Neural crest cell (in vitro differentiated cells): ENCODE data around the gene INPP5F. TPM values are rescaled to one million over a fixed set of nuclear protein-coding genes. Genes with fewer than 3 reads are reported as not detected.
"Not testable (repeated sequence)": the region's sequence is repeated elsewhere in the genome, so short reads cannot be mapped to it uniquely, and the experiment has no call there.

Experiments
- DNase-seq: peaks from one replicate; pipeline ENCODE4 v3.0.0; 2021; ENCODE audit warnings: low read depth, mixed read lengths, low spot score
- H3K27ac Mint-ChIP-seq: one replicate; pipeline ENCODE4 v1.8.0; 2021; ENCODE audit warnings: mild to moderate bottlenecking, mixed read lengths; ENCODE audit not compliant: unreplicated experiment
- H3K27me3 Mint-ChIP-seq: 2 replicates; pipeline ENCODE4 v1.8.0; 2021; ENCODE audit warnings: low read depth, mild to moderate bottlenecking, mixed read lengths
- H3K36me3 Mint-ChIP-seq: 2 replicates; pipeline ENCODE4 v1.8.0; 2021; ENCODE audit warnings: low read depth, mild to moderate bottlenecking, mixed read lengths
- H3K4me1 Mint-ChIP-seq: 2 replicates; pipeline ENCODE4 v1.8.0; 2021; ENCODE audit warnings: mixed read lengths
- H3K4me3 Mint-ChIP-seq: one replicate; pipeline ENCODE4 v1.8.0; 2021; ENCODE audit warnings: mild to moderate bottlenecking, mixed read lengths
- H3K9me3 Mint-ChIP-seq: 2 replicates; pipeline ENCODE4 v1.8.0; 2021; ENCODE audit warnings: mixed read lengths
- total RNA-seq: library from RNA; stranded (reverse); gene quantifications from 2 replicates; pipeline ENCODE4 v1.2.1, GENCODE V29; 2021
- TF ChIP-seq, protein P1 (sequence below): fragments of 200-600 bp; sonication (generic); conservative IDR thresholded peaks from 2 replicates; pipeline ENCODE4 v1.5.0; 2021; ENCODE audit warnings: antibody characterized with exemption, mild to moderate bottlenecking

INPP5F gene
- total RNA-seq, 1 donor from 2014 or later = 95.4 TPM

DNA sequence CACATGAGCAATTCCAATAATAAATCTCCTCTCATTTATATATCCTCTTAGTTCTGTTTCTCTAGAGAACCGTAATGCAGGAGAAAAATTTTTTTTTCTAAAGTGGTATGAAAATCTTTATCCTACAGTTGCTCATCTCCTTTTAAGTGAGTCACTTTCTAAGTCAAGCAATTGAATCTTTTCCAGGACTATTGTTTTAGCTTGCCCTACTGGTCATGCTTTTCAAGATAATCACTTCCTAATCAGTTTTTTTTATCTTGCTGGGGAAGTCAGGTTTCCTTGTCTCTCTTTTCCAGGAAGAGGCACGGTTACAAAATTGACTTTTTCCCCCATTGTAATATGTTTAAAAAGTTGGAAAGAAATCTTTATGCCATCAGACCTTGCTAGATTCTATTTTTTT, 44.0 kb downstream of the INPP5F start:
- Mint-ChIP-seq H3K27me3 (no peaks in the 10 kb centered on the region), H3K4me1 (no peaks in the 10 kb centered on the region), H3K4me3 (no peak overlapping the region), H3K27ac (no peak overlapping the region), H3K9me3 (no peaks in the 10 kb centered on the region), H3K36me3 (peaks cover 9% of the 10 kb centered on the region)
- no peak for DNase-seq
- TF ChIP-seq, protein P1, sequence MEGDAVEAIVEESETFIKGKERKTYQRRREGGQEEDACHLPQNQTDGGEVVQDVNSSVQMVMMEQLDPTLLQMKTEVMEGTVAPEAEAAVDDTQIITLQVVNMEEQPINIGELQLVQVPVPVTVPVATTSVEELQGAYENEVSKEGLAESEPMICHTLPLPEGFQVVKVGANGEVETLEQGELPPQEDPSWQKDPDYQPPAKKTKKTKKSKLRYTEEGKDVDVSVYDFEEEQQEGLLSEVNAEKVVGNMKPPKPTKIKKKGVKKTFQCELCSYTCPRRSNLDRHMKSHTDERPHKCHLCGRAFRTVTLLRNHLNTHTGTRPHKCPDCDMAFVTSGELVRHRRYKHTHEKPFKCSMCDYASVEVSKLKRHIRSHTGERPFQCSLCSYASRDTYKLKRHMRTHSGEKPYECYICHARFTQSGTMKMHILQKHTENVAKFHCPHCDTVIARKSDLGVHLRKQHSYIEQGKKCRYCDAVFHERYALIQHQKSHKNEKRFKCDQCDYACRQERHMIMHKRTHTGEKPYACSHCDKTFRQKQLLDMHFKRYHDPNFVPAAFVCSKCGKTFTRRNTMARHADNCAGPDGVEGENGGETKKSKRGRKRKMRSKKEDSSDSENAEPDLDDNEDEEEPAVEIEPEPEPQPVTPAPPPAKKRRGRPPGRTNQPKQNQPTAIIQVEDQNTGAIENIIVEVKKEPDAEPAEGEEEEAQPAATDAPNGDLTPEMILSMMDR = no peak

DNA sequence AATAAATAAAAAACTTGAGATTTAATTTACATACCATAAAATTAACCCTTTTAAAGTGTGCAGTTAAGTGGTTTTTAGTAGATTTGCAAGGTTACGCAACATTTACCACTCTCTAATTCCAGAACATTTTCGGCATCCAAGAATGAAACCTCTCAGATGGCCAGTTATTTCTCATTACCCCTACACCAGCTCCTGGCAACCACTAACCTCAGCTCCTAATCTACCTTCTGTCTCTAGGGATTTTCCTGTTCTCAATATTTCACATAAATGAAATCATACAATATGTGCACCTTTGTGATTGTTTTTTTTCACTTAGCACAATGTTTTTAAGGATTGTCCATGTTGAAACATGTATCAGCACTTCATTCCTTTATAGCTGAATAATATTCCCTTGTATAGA, 45.1 kb downstream of the INPP5F start:
- Mint-ChIP-seq H3K27me3 (no peaks in the 10 kb centered on the region), H3K4me3 (no peak overlapping the region), H3K4me1 (no peaks in the 10 kb centered on the region), H3K36me3 (peaks cover 9% of the 10 kb centered on the region), H3K27ac (no peak overlapping the region), H3K9me3 (no peaks in the 10 kb centered on the region)
- TF ChIP-seq, protein P1 = no peak
- no peak for DNase-seq

DNA sequence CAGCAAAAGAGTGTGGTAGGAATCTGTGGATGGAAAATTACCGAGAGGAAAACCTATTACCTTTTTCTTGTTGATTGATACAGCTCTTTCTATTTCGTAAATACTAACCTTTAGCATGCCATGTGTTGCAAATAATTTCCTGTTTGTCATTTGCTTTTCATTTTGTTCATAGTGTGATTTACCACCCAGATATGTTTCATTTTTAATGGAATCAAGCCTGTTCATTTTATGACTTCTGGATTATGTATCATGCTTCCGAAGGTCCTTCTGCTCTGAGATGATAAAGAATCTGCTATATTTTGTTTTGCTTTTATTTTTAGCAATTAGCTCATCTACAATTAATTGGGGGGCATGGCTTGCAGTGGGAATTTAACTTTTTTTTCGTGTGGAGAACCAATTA, 46.5 kb downstream of the INPP5F start:
- H3K27ac Mint-ChIP-seq = no peak overlapping the region
- peaks cover 9% of the 10 kb centered on the region for H3K36me3 Mint-ChIP-seq
- no peaks in the 10 kb centered on the region for H3K4me1 Mint-ChIP-seq
- no peaks in the 10 kb centered on the region for H3K9me3 Mint-ChIP-seq
- no peak for DNase-seq
- TF ChIP-seq, protein P1 = no peak
- no peaks in the 10 kb centered on the region for H3K27me3 Mint-ChIP-seq
- no peak overlapping the region for H3K4me3 Mint-ChIP-seq

DNA sequence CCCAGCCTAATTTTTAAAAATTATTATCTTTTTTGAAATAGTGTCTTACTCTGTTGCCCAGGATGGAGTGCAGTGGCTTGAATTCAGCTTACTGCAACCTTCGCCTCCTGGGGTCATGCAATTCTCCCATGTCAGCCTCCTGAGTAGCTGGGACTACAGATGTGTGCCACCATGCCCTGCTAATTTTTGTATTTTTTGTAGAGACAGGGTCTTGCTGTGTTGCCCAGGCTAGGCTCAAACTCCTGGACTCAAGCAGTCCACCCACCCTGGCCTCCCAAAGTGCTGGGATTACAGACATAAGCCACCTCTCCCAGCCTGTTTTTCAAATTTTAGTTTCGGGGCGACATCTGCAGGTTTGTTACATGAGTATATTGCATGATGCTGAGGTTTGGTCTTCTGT, 47.2 kb downstream of the INPP5F start:
- not testable (repeated sequence) for H3K27ac Mint-ChIP-seq, H3K4me1 Mint-ChIP-seq, H3K9me3 Mint-ChIP-seq, H3K36me3 Mint-ChIP-seq, H3K27me3 Mint-ChIP-seq, H3K4me3 Mint-ChIP-seq, DNase-seq

DNA sequence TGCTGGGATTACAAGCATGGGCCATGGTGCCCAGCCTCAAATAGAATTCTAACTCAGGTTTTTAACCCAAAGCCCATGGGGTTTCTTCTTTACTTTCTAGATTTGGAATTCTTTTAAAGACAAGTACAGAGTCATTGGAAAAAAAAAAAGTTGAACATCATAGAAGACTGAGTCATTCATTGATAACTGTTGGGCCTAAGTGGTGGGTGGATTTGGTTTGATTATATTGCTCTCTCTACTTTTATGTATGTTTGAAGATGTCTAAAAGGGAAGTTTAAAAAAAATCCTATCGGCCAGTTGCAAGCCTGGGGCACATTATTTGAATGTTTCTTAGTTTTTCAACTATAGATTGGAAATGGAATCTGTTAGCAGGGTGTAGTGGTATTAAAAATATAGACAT, 49.7 kb downstream of the INPP5F start:
- Mint-ChIP-seq H3K4me1 (no peaks in the 10 kb centered on the region), H3K27me3 (no peaks in the 10 kb centered on the region), H3K9me3 (no peaks in the 10 kb centered on the region), H3K36me3 (peaks cover 9% of the 10 kb centered on the region), H3K27ac (no peak overlapping the region), H3K4me3 (no peak overlapping the region)
- TF ChIP-seq, protein P1 = no peak
- DNase-seq = no peak

DNA sequence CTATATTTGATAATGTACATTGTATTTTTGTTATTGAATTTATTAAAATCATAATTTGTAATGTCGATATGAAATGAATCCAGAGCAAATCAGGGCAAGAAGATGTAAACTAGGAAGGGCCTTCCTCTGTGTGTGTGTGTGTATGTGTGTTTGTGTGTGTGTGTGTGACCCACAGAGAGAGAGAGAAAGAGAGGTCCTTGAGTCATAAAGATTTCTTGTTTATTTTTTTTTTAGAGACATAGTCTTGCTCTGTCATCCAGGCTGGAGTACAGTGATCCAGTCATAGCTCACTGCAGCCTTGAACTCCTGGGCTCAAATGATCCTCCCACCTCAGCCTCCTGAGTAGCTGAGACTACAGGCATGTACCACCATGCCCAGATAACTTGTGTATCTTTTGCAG, 50.7 kb downstream of the INPP5F start:
- DNase-seq = no peak
- Mint-ChIP-seq H3K9me3 (no peaks in the 10 kb centered on the region), H3K27me3 (no peaks in the 10 kb centered on the region), H3K4me1 (no peaks in the 10 kb centered on the region), H3K4me3 (no peak overlapping the region), H3K27ac (no peak overlapping the region), H3K36me3 (peaks cover 7% of the 10 kb centered on the region)
- TF ChIP-seq, protein P1 = no peak
